ENCODE results near the gene NXPH1.

The NXPH1 gene

GRCh38 chr7:8480527-8480926, 47.1 kb downstream of the NXPH1 start:
- TF ChIP-seq CTCF (IDR thresholded peaks at IDR 0.05; ENCODE audit: low read depth, low read length, missing control alignments), result no peak
- DNase-seq (ENCODE audit: low read depth), result no peak
- no peak overlapping the region for H3K4me3 ChIP-seq (ENCODE audit: low read depth, low read length)

- no peak overlapping the region for H3K4me3 ChIP-seq (ENCODE audit: low read depth, low read length)
- DNase-seq (ENCODE audit: low read depth), result no peak
- no peak for TF ChIP-seq CTCF (IDR thresholded peaks at IDR 0.05; ENCODE audit: low read depth, low read length, missing control alignments)
These were observed 47.7 kb downstream of the NXPH1 start for GRCh38 chr7:8481096-8481495.

- DNase-seq (ENCODE audit: low read depth), result no peak
- TF ChIP-seq CTCF (IDR thresholded peaks at IDR 0.05; ENCODE audit: low read depth, low read length, missing control alignments), result no peak
- H3K4me3 ChIP-seq (ENCODE audit: low read depth, low read length), result no peak overlapping the region
These were observed 48.5 kb downstream of the NXPH1 start for GRCh38 chr7:8481752-8482446.

- no peak for TF ChIP-seq CTCF (IDR thresholded peaks at IDR 0.05; ENCODE audit: low read depth, low read length, missing control alignments)
- DNase-seq (ENCODE audit: low read depth), result no peak
- no peak overlapping the region for H3K4me3 ChIP-seq (ENCODE audit: low read depth, low read length)
These were observed 57.1 kb downstream of the NXPH1 start for GRCh38 chr7:8490391-8491045.

GRCh38 chr7:8491106-8491505, 57.7 kb downstream of the NXPH1 start:
- TF ChIP-seq CTCF (IDR thresholded peaks at IDR 0.05; ENCODE audit: low read depth, low read length, missing control alignments), result no peak
- no peak overlapping the region for H3K4me3 ChIP-seq (ENCODE audit: low read depth, low read length)
- DNase-seq (ENCODE audit: low read depth), result no peak

- TF ChIP-seq CTCF (IDR thresholded peaks at IDR 0.05; ENCODE audit: low read depth, low read length, missing control alignments), result no peak
- no peak overlapping the region for H3K4me3 ChIP-seq (ENCODE audit: low read depth, low read length)
- no peak for DNase-seq (ENCODE audit: low read depth)
These were observed 58.4 kb downstream of the NXPH1 start for GRCh38 chr7:8491544-8492489.

Measured in GM12864 (cell line).